Loucy (cell line): ENCODE data around the gene SAMD4A.

Experiments used
- H2AFZ ChIP-seq: fragments of 200-600 bp; sonication (generic); 2 replicates; pipeline ENCODE4 v1.6.0; 2016; ENCODE audit warnings: antibody characterized with exemption, mild to moderate bottlenecking, low read length, moderate library complexity
- H3F3A ChIP-seq: fragments of 200-600 bp; 2 replicates; pipeline ENCODE4 v1.6.0; 2016; ENCODE audit warnings: antibody characterized with exemption, low read depth, mild to moderate bottlenecking
- H3K27me3 ChIP-seq: fragments of 200-600 bp; sonication (generic); 2 replicates; pipeline ENCODE4 v1.6.1; 2014; ENCODE audit warnings: low read length, mild to moderate bottlenecking; ENCODE audit not compliant: insufficient read depth, poor library complexity, severe bottlenecking
- H3K36me3 ChIP-seq: fragments of 200-600 bp; sonication (generic); 2 replicates; pipeline ENCODE4 v1.6.1; 2016; ENCODE audit warnings: low read length; ENCODE audit not compliant: insufficient read depth
- H3K4me1 ChIP-seq: fragments of 200-600 bp; sonication (generic); 2 replicates; pipeline ENCODE4 v1.5.1; 2014; ENCODE audit warnings: low read length, mild to moderate bottlenecking; ENCODE audit not compliant: insufficient read depth, poor library complexity, severe bottlenecking
- H3K4me2 ChIP-seq: fragments of 200-600 bp; sonication (generic); 2 replicates; pipeline ENCODE4 v1.6.0; 2014; ENCODE audit warnings: antibody characterized with exemption, low read length, low read depth, mild to moderate bottlenecking; ENCODE audit not compliant: poor library complexity, severe bottlenecking
- H3K4me3 ChIP-seq: fragments of 200-600 bp; sonication (generic); 2 replicates; pipeline ENCODE4 v1.5.1; 2014; ENCODE audit warnings: low read length, mild to moderate bottlenecking, mixed read lengths; ENCODE audit not compliant: poor library complexity, severe bottlenecking
- H3K79me2 ChIP-seq: fragments of 200-600 bp; sonication (generic); 2 replicates; pipeline ENCODE4 v1.6.1; 2014; ENCODE audit warnings: low read length; ENCODE audit not compliant: insufficient read depth
- H3K9ac ChIP-seq: fragments of 200-600 bp; sonication (generic); 2 replicates; pipeline ENCODE4 v1.6.0; 2014; ENCODE audit warnings: mild to moderate bottlenecking, low read depth, low read length, moderate library complexity; ENCODE audit not compliant: poor library complexity, severe bottlenecking
- H3K9me2 ChIP-seq: fragments of 200-600 bp; sonication (generic); replicated peaks from 2 replicates; pipeline ENCODE4 v1.6.1; 2016; ENCODE audit warnings: low read depth, low read length, mixed read lengths
- H3K9me3 ChIP-seq: fragments of 200-600 bp; sonication (generic); 2 replicates; pipeline ENCODE4 v1.6.1; 2014; ENCODE audit warnings: mild to moderate bottlenecking, antibody characterized with exemption, low read length, low read depth; ENCODE audit not compliant: insufficient read depth
- H4K20me1 ChIP-seq: fragments of 200-600 bp; sonication (generic); 2 replicates; pipeline ENCODE4 v1.6.0; 2014; ENCODE audit warnings: antibody characterized with exemption, low read length, mild to moderate bottlenecking; ENCODE audit not compliant: insufficient read depth, poor library complexity, severe bottlenecking
- EZH2phosphoT487 ChIP-seq: fragments of 200-600 bp; IDR thresholded peaks from 2 replicates; pipeline ENCODE4 v1.6.1; 2018; ENCODE audit warnings: antibody characterized with exemption, mild to moderate bottlenecking, moderate library complexity, borderline replicate concordance
- TF ChIP-seq, protein P1 (sequence below): fragments of 200-600 bp; sonication (generic); conservative IDR thresholded peaks from 2 replicates; pipeline ENCODE4 v1.5.1; 2014; ENCODE audit warnings: mild to moderate bottlenecking, antibody characterized with exemption, low read length

Gene SAMD4A

GRCh38 chr14:54709867-54710266 lies 142.9 kb downstream of the SAMD4A start:
- no peak overlapping the region for H3K4me3 ChIP-seq
- no peak for TF ChIP-seq EZH2phosphoT487
- TF ChIP-seq, protein P1, sequence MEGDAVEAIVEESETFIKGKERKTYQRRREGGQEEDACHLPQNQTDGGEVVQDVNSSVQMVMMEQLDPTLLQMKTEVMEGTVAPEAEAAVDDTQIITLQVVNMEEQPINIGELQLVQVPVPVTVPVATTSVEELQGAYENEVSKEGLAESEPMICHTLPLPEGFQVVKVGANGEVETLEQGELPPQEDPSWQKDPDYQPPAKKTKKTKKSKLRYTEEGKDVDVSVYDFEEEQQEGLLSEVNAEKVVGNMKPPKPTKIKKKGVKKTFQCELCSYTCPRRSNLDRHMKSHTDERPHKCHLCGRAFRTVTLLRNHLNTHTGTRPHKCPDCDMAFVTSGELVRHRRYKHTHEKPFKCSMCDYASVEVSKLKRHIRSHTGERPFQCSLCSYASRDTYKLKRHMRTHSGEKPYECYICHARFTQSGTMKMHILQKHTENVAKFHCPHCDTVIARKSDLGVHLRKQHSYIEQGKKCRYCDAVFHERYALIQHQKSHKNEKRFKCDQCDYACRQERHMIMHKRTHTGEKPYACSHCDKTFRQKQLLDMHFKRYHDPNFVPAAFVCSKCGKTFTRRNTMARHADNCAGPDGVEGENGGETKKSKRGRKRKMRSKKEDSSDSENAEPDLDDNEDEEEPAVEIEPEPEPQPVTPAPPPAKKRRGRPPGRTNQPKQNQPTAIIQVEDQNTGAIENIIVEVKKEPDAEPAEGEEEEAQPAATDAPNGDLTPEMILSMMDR = no peak
- H3F3A ChIP-seq = no peaks in the 10 kb centered on the region
- H3K9ac ChIP-seq = no peak overlapping the region
- H3K27me3 ChIP-seq = no peaks in the 10 kb centered on the region
- peak overlapping the region; percentile 36 for H3K4me2 ChIP-seq
- peaks cover 47% of the 10 kb centered on the region for H3K4me1 ChIP-seq
- no peaks in the 10 kb centered on the region for H4K20me1 ChIP-seq
- no peak overlapping the region for H2AFZ ChIP-seq
- H3K9me3 ChIP-seq = no peaks in the 10 kb centered on the region
- H3K79me2 ChIP-seq = no peaks in the 10 kb centered on the region
- H3K36me3 ChIP-seq = no peaks in the 10 kb centered on the region
- H3K9me2 ChIP-seq = no peaks in the 10 kb centered on the region

DNA sequence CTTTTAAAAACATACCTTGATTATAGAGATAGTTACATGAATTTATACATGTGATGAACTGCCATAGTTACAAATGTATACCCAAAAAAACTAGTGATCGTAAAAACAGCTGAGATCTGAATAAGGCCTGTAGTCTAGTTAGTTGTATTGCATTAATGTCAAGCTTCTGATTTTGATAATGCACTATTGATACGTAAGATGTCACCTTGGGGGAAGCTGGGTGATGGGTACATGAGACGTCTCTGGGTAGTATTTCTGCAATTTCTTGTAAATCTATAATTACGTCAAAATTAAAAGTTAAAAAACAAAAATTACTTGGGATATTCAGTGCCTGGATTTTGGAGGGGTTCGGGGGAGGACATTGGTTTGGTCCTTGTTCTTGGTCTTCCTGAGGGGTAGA lies 144.4 kb downstream of the SAMD4A start:
- H3K9ac ChIP-seq = no peak overlapping the region
- peaks cover 47% of the 10 kb centered on the region for H3K4me1 ChIP-seq
- H3K36me3 ChIP-seq = no peaks in the 10 kb centered on the region
- no peaks in the 10 kb centered on the region for H4K20me1 ChIP-seq
- no peak for TF ChIP-seq EZH2phosphoT487
- TF ChIP-seq, protein P1 = no peak
- H3K79me2 ChIP-seq = no peaks in the 10 kb centered on the region
- H3K4me2 ChIP-seq = no peak overlapping the region
- no peaks in the 10 kb centered on the region for H3K27me3 ChIP-seq
- H3K9me3 ChIP-seq = no peaks in the 10 kb centered on the region
- H3K4me3 ChIP-seq = no peak overlapping the region
- no peaks in the 10 kb centered on the region for H3K9me2 ChIP-seq
- H2AFZ ChIP-seq = peak overlapping the region; percentile 17
- no peaks in the 10 kb centered on the region for H3F3A ChIP-seq

- Histone ChIP-seq H3K9me2 (no peaks in the 10 kb centered on the region), H3K36me3 (no peaks in the 10 kb centered on the region), H3K4me1 (peaks cover 47% of the 10 kb centered on the region), H2AFZ (peak overlapping the region; percentile 17), H3K4me2 (peak overlapping the region; percentile 69), H3K79me2 (no peaks in the 10 kb centered on the region), H3F3A (no peaks in the 10 kb centered on the region), H3K4me3 (peak overlapping the region; percentile 36), H4K20me1 (no peaks in the 10 kb centered on the region), H3K9me3 (no peaks in the 10 kb centered on the region), H3K9ac (peak overlapping the region; percentile 48), H3K27me3 (no peaks in the 10 kb centered on the region)
- TF ChIP-seq EZH2phosphoT487 = no peak
- TF ChIP-seq, protein P1 = no peak
Measured at GRCh38 chr14:54711812-54712464, 145.0 kb downstream of the SAMD4A start.
